LoVo (cell line): ENCODE data around the gene PIGA.

ENCODE experiments used
- DNase-seq: peaks from one replicate; pipeline ENCODE4 v3.0.0-alpha.2; 2016; ENCODE audit warnings: low spot score

PIGA gene

GRCh38 chrX:15335135-15336022 is at the start of gene PIGA:
Gene PIGA, minus strand, starts transcription at chrX:15335523. Its CDS starts 3,593 bp downstream, at chrX:15331930.
- peak; percentile 90 for DNase-seq

- DNase-seq: no peak
Measured at GRCh38 chrX:15384304-15384703, 49.0 kb upstream of the PIGA start, which contains the start of gene VEGFD. Gene VEGFD, minus strand, starts transcription at chrX:15384413. Its CDS starts 467 bp downstream, at chrX:15383946.

- no peak for DNase-seq
Measured at GRCh38 chrX:15382813-15383212, 47.5 kb upstream of the PIGA start.

GRCh38 chrX:15376956-15377355 is 41.6 kb upstream of the PIGA start:
- DNase-seq: no peak

- no peak for DNase-seq
Measured at GRCh38 chrX:15373976-15374375, 38.7 kb upstream of the PIGA start.

GRCh38 chrX:15366506-15367352 is 31.4 kb upstream of the PIGA start:
- no peak for DNase-seq

- DNase-seq: no peak
Measured at GRCh38 chrX:15359701-15360100, 24.4 kb upstream of the PIGA start.

GRCh38 chrX:15358533-15358932 is 23.2 kb upstream of the PIGA start:
- DNase-seq: no peak

- DNase-seq: no peak
Measured at GRCh38 chrX:15356444-15356843, 21.1 kb upstream of the PIGA start.

- DNase-seq: no peak
Measured at GRCh38 chrX:15350329-15350996, 15.1 kb upstream of the PIGA start.

GRCh38 chrX:15349046-15349445 is 13.7 kb upstream of the PIGA start:
- DNase-seq: peak; percentile 39

- no peak for DNase-seq
Measured at GRCh38 chrX:15345976-15346375, 10.7 kb upstream of the PIGA start.

GRCh38 chrX:15344106-15344505 is 8.8 kb upstream of the PIGA start:
- no peak for DNase-seq

- DNase-seq: no peak
Measured at GRCh38 chrX:15343075-15343476, 7.8 kb upstream of the PIGA start.

- DNase-seq: no peak
Measured at GRCh38 chrX:15340867-15341266, 5.5 kb upstream of the PIGA start.

- peak; percentile 3 for DNase-seq
Measured at GRCh38 chrX:15336023-15336413, 695 bp upstream of the PIGA start.

GRCh38 chrX:15334561-15334960 is 762 bp downstream of the PIGA start:
- no peak for DNase-seq

- DNase-seq: no peak
Measured at GRCh38 chrX:15328821-15329220, 6.5 kb downstream of the PIGA start.

- DNase-seq: no peak
Measured at GRCh38 chrX:15328131-15328530, 7.2 kb downstream of the PIGA start.

- DNase-seq: no peak
Measured at GRCh38 chrX:15322472-15322871, 12.9 kb downstream of the PIGA start.

- DNase-seq: no peak
Measured at GRCh38 chrX:15322072-15322471, 13.3 kb downstream of the PIGA start.

- DNase-seq: no peak
Measured at GRCh38 chrX:15321447-15321846, 13.9 kb downstream of the PIGA start.
